Lower leg skin (tissue), 4 donors: ENCODE measurements around the gene CHST10. TPM values are rescaled to one million over a fixed set of nuclear protein-coding genes. Genes with fewer than 3 reads are reported as not detected.

ENCODE experiments used
- DNase-seq, 2 donors: peaks; one replicate each; pipeline ENCODE4 v3.0.0-alpha.2; 2019; ENCODE audit warnings: low spot score in 2 of 2
- H3K4me3 ChIP-seq: fragments of 200-600 bp; sonication (generic); 2 replicates; pipeline ENCODE4 v1.5.1; 2017; ENCODE audit warnings: mild to moderate bottlenecking, low read depth; ENCODE audit not compliant: poor library complexity, severe bottlenecking
- CTCF ChIP-seq, 3 donors: fragments of 450-650 bp; IDR thresholded peaks; one replicate each; pipeline ENCODE4 v1.5.1; 2016; ENCODE audit warnings: antibody characterized with exemption in 3 of 3, mild to moderate bottlenecking in 3 of 3, moderate library complexity in 2 of 3
- POLR2A ChIP-seq, 2 donors: fragments of 450-650 bp; IDR thresholded peaks; one replicate each; pipeline ENCODE4 v1.6.1; 2016 to 2017; ENCODE audit warnings: antibody characterized with exemption in 2 of 2, mild to moderate bottlenecking in 1 of 2, moderate library complexity in 1 of 2
- WGBS, 2 donors: methylation state at CpG; one replicate each; pipeline ENCODE4 v1.1.5; 2018; 5-methylcytosine and 5-hydroxymethylcytosine counted together
- intact Hi-C: fragments of 100-400 bp; cut with DNase I; formaldehyde crosslinking; loops from one replicate; pipeline ENCODE4 v1.15.0; 2023; ENCODE audit warnings: low total_unique reads
- total RNA-seq, 4 donors: library from RNA; depleted of rRNA; stranded (reverse); fragments of >200 nt; gene quantifications; one replicate each; pipeline ENCODE4 v1.1.0, GENCODE V29; 2016

The CHST10 gene
- total RNA-seq, 4 donors from 2014 or later = 0.66 to 5.5 (median 2.4) TPM

DNA sequence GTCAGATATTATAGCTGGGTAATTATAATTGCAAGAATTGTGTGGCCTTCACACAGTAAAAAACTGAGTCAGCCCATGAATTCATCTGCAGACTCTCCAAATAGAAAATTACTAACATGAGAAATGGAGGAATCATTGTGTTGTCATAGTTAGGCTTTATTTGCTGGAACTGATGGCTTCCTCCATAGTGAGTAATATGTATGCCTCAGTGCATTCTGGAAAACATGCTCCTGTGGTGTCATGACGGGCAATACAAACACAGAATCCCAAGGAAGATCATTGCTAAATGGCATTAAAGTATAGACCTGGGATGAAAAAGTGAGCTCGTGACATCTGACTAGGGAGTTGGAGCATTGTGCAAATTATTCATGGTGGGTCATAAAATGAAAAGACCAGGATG lies 29.2 kb upstream of the CHST10 start:
- 76 to 81% methylated on average over 2 of the region's 2 CpGs for WGBS, 2 donors
- DNase-seq = no peak
- intact Hi-C loops = no loop called here
- no peak overlapping the region for H3K4me3 ChIP-seq
- no peak for TF ChIP-seq CTCF (IDR thresholded peaks at IDR 0.05)
- TF ChIP-seq POLR2A (IDR thresholded peaks at IDR 0.05) = no peak

GRCh38 chr2:100437751-100438150 lies 20.3 kb upstream of the CHST10 start:
- TF ChIP-seq CTCF (IDR thresholded peaks at IDR 0.05) (no peak), POLR2A (IDR thresholded peaks at IDR 0.05) (no peak)
- WGBS, 2 donors = 72 to 77% methylated on average over 8 of the region's 8 CpGs
- no peak overlapping the region for H3K4me3 ChIP-seq
- DNase-seq = no peak
- intact Hi-C loops = no loop called here

GRCh38 chr2:100429726-100430125 lies 12.3 kb upstream of the CHST10 start:
- H3K4me3 ChIP-seq = no peak overlapping the region
- intact Hi-C loops = no loop called here
- WGBS, 2 donors = 69 to 80% methylated on average over 1 of the region's 1 CpG
- TF ChIP-seq POLR2A (IDR thresholded peaks at IDR 0.05) (no peak), CTCF (IDR thresholded peaks at IDR 0.05) (no peak)
- DNase-seq = no peak

DNA sequence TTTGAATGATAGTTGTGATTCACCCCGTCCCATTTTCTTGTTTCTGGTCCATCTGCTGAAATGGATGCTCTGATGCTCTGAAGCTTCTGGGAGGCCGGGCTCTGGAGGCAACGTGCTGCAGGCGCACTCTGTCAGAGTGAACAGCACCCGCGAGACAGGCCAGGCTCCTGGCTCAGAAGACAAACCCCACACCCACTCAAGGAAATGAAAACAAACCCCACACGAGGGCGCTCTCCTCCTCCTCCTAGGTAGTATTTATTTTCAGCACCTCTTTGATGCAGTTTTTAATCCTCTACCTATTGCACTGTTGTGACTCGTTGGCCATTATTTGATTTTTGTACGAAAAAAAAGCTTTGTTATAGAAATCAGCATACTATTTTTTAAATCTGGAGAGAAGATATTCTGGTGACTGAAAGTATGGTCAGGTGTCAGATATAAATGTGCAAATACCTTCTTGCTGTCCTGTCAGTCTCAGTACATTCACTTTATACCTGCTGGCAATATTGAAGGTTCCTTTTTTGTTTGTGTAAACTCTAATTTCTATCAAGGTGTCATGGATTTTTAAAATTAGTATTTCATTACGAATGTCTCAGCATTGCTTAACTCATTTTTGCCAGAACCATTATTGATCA lies 10.3 kb upstream of the CHST10 start:
- TF ChIP-seq CTCF (IDR thresholded peaks at IDR 0.05) (no peak), POLR2A (IDR thresholded peaks at IDR 0.05) (no peak)
- H3K4me3 ChIP-seq = no peak overlapping the region
- WGBS, 2 donors = 43 to 49% methylated on average over 11 of the region's 11 CpGs
- DNase-seq = peak in 1 of 2 donors; percentile 89
- intact Hi-C loops = no loop called here

- intact Hi-C loops = no loop called here
- 92 to 95% methylated on average over 12 of the region's 12 CpGs for WGBS, 2 donors
- no peak overlapping the region for H3K4me3 ChIP-seq
- no peak for TF ChIP-seq CTCF (IDR thresholded peaks at IDR 0.05)
- TF ChIP-seq POLR2A (IDR thresholded peaks at IDR 0.05) = no peak
- no peak for DNase-seq
These were observed 9.6 kb upstream of the CHST10 start for GRCh38 chr2:100427111-100427510.

DNA sequence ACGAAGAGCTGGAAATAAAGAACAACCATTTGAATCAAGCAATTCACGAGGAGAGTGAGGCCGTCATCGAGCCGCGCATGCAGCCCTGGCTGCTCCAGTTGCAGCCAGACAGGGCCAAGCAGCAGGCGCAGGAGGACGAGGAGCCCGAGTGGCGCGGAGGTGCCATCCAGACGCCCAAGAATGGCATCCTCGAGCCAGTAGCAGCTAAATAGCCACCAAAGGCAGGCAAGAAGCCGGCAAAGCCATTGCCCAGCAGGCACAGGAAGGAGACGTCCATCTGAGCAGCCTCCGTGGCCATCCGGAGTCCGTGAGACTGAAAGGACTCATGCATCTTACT lies 8.9 kb upstream of the CHST10 start:
- WGBS, 2 donors = 89 to 91% methylated on average over 18 of the region's 18 CpGs
- TF ChIP-seq CTCF (IDR thresholded peaks at IDR 0.05) = no peak
- no peak for TF ChIP-seq POLR2A (IDR thresholded peaks at IDR 0.05)
- DNase-seq = no peak
- intact Hi-C loops = no loop called here
- H3K4me3 ChIP-seq = no peak overlapping the region
